IMR-90 (cell line): ENCODE data around the gene VWA8.

Experiments
- BHLHE40 ChIP-seq: fragments of 150-350 bp; IDR thresholded peaks from 2 replicates; pipeline ENCODE4 v1.6.1; 2016; ENCODE audit warnings: mild to moderate bottlenecking, low read depth, low read length
- CEBPB ChIP-seq: IDR thresholded peaks from 2 replicates; pipeline ENCODE4 v1.6.1; 2012; ENCODE audit warnings: low read depth, low read length, improper control_type of control experiment
- MAFK ChIP-seq: IDR thresholded peaks from 2 replicates; pipeline ENCODE4 v1.6.1; 2012; ENCODE audit warnings: low read depth, low read length, improper control_type of control experiment
- MXI1 ChIP-seq: IDR thresholded peaks from 2 replicates; pipeline ENCODE4 v1.6.1; 2012; ENCODE audit warnings: low read depth, mild to moderate bottlenecking, low read length, moderate library complexity, borderline replicate concordance
- POLR2A ChIP-seq: IDR thresholded peaks from 2 replicates; pipeline ENCODE4 v1.6.1; 2012; ENCODE audit warnings: mild to moderate bottlenecking, low read depth, low read length
- RAD21 ChIP-seq: IDR thresholded peaks from 2 replicates; pipeline ENCODE4 v1.6.1; 2012; ENCODE audit warnings: low read length, improper control_type of control experiment
- RFX5 ChIP-seq: IDR thresholded peaks from 2 replicates; pipeline ENCODE4 v1.8.0; 2012; ENCODE audit warnings: low read depth, mild to moderate bottlenecking, low read length, moderate library complexity
- SMC3 ChIP-seq: fragments of 150-350 bp; IDR thresholded peaks from 2 replicates; pipeline ENCODE4 v1.6.1; 2016; ENCODE audit warnings: low read depth, mild to moderate bottlenecking, antibody characterized with exemption, low read length, moderate library complexity
- TF ChIP-seq, protein P1 (sequence below): conservative IDR thresholded peaks from 2 replicates; pipeline ENCODE4 v1.5.1; 2012; ENCODE audit warnings: mild to moderate bottlenecking, low read depth, low read length, improper control_type of control experiment

DNA sequence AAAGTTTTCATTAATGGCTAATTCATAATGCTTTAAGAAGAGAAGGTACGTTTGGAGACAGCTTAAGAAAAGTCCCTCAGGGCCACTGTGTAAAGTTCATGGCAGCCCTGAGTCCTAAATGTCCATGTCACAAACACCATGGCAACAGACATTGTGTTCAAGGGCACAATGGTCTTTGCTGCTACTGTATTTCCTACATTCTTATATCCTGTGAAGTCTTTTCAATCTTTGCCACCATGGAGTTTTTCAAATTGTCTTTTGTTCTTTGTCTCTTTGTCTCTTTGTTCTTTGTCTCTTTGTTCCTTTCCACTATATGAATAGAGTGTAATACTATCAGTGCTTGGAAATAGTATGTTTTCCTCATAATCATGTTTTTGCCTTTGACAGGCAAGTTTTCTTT, 178.8 kb downstream of the VWA8 start:
- no peak for TF ChIP-seq MXI1
- TF ChIP-seq, protein P1, sequence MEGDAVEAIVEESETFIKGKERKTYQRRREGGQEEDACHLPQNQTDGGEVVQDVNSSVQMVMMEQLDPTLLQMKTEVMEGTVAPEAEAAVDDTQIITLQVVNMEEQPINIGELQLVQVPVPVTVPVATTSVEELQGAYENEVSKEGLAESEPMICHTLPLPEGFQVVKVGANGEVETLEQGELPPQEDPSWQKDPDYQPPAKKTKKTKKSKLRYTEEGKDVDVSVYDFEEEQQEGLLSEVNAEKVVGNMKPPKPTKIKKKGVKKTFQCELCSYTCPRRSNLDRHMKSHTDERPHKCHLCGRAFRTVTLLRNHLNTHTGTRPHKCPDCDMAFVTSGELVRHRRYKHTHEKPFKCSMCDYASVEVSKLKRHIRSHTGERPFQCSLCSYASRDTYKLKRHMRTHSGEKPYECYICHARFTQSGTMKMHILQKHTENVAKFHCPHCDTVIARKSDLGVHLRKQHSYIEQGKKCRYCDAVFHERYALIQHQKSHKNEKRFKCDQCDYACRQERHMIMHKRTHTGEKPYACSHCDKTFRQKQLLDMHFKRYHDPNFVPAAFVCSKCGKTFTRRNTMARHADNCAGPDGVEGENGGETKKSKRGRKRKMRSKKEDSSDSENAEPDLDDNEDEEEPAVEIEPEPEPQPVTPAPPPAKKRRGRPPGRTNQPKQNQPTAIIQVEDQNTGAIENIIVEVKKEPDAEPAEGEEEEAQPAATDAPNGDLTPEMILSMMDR, result no peak
- no peak for TF ChIP-seq POLR2A
- TF ChIP-seq RAD21, result no peak
- TF ChIP-seq MAFK, result no peak
- TF ChIP-seq CEBPB, result no peak
- no peak for TF ChIP-seq RFX5
- TF ChIP-seq SMC3, result no peak
- no peak for TF ChIP-seq BHLHE40
